ENCODE results near the gene HOXC6.

Gene HOXC6

DNA sequence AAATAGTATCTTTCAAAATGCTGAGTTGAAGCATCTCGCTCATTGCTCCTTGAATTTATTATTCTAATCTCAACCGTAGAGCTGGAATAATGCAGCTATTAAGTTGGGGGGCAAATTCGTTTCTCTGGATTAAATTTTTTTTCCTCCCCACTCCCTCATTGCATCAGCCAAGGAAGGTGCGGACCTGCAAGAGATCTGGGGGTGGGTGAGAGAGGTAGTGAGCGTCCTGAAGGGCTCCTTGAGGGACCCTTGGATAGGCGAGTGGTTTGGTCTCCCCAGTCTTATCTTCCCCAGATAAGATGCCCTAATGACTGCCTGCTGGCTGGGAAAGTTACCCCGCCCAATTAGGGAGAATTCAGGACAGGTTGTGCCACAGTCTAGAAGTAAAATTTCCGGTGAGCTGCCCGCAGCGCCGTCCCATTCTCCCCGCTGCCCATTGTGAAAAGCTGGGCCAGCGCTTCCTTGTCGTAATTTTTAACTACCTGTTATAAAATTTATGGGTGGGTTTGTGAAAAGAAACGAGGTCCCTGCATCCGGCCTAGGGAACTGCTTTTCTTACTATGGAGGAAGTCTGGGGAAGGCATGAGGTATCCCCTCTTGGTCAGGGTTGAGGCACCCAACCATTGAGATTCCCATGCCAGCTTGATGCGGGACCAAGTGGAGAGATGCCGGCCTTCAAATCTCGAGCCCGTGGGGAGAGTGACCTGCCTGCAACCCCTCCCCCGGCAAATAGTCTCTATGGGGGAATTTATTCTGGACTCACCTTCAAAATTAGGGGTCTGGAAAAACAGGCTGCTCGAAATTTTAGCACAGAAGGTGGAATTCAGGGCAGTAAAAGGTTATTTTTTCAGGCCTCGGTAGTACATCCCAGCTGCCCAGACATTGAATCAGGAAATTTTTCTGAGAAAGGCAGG lies 13.0 kb upstream of the HOXC6 start:
- DNase-seq (ENCODE audit: low read depth in 2 of 2): no peak

DNA sequence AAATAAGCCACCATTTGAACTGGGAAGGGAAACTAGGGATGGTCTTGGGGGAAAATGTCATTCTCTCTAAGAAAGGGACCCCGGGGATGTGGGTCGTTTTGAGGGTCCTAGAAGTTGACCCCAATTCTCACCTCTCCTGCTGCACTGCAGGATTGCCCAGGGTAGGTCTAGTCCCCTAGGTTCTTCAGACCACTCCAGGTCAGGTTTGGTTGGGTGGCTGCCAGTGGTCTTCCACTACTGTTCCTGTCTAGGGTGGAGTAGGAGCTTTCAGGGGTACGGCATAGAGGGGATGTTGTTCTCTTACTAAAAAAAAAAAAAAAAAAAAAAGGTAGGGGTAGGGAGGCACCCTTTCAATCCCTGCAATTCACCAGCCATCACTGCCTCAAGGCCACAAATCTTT lies 12.2 kb upstream of the HOXC6 start:
- DNase-seq (ENCODE audit: low read depth in 2 of 2): no peak

DNA sequence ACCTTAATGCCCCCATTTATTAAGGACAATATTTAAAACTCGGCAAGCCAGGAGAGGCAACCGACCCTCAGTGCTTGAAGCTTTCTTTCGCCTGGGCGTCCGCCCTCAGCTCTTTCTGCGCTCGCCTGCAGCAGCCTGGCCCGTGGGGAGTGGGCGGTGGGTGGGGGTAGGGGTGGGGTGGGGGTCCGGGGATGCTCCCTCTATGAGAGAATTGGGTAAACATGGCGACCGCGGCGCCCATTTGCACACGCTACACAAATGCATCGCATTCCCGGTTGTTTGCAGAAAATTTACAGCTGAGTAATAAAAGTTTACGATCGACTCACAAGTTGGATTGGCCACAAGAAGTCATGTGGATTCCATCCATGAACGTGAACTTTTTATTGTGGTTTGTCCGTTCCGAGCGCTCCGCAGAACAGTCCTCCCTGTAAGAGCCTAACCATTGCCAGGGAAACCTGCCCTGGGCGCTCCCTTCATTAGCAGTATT lies 11.7 kb upstream of the HOXC6 start:
- DNase-seq (ENCODE audit: low read depth in 2 of 2): no peak

- DNase-seq (ENCODE audit: low read depth in 2 of 2): no peak
Measured at GRCh38 chr12:54017027-54017788, 11.0 kb upstream of the HOXC6 start.

GRCh38 chr12:54017878-54018467 lies 10.3 kb upstream of the HOXC6 start:
- DNase-seq (ENCODE audit: low read depth in 2 of 2): peak; percentile 50 to 59

GRCh38 chr12:54018468-54018984 lies 9.7 kb upstream of the HOXC6 start:
- DNase-seq (ENCODE audit: low read depth in 2 of 2): no peak

- no peak for DNase-seq (ENCODE audit: low read depth in 2 of 2)
Measured at GRCh38 chr12:54019091-54019811, 9.0 kb upstream of the HOXC6 start.

DNA sequence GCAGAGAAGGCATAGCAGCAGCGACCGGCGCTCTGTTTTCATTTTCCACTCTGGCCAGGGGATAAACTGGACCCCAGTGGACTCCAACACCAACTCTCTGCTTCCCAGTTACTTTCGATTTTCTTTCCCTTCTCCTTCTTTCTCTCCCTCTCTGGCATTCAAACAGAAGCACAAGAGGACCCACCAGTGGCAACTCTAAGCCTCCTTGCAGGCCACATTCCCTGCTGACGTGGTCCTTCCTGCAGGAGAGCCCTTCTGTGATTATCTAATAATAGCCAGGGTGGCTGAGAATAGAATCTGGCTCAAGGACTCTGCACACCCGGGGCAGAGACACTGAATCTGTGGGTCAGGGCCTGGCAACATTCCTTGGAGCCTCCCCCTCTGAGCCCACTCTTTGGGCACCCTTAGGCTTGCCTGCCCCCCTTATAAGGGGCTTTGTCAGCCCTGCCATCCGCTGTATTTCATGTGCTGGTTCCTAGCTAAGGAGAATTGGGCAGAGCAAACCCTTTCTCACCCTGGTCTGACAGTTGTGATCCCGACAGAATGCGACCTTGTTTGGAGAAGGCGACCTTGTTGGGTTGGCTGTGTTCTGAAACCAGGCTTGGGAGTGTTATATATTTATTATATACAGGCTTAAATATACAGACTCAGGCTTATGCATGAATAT lies 8.2 kb upstream of the HOXC6 start:
- DNase-seq (ENCODE audit: low read depth in 2 of 2): no peak

GRCh38 chr12:54020591-54021405 lies 7.4 kb upstream of the HOXC6 start:
- DNase-seq (ENCODE audit: low read depth in 2 of 2): no peak

- DNase-seq (ENCODE audit: low read depth in 2 of 2): no peak
Measured at GRCh38 chr12:54021432-54022013, 6.7 kb upstream of the HOXC6 start.

DNA sequence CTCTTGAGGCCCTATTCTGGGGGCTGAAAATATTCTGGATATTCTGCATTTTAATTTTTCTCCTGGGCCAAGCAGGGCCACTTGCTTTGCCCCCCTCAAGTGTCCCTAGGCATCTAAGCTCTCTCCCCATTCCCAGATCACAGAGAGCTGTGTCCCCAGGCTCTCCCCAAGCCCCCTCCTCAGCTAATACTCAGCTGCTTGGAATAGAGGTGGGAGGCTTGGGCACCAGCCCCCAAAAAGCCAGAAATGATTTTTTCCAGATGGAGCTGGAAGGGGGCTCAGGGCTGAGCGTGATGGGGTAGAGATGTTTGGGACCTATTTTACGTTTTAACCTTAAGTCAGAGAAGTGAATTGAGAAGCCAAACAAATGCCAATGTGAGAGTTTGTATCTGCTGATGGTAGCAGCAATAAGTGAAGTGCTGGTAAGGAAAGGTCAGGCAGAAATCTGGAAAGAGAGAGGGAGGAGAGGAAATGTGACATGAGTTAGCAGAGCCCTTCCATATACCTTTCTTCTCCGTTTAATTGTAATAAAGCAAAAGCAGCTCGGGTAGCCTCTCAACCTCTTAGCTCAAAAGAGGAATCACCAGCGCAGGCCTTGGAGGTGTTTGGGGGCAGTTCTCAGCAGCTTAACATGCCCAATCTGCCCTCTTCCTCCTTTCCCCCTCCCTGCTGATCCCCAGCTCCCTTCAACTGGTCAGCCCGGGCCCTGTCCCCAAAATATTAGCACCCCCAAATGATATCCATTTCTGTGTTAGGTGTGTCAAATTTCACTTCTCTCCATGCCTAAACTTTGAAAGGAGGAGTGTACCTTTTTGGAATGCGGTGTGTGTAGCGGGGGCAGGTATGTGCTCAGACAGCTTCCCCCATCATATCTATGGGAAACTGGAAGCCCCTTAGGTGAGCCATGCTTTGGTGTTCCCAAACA lies 5.0 kb upstream of the HOXC6 start:
- DNase-seq (ENCODE audit: low read depth in 2 of 2): no peak

DNA sequence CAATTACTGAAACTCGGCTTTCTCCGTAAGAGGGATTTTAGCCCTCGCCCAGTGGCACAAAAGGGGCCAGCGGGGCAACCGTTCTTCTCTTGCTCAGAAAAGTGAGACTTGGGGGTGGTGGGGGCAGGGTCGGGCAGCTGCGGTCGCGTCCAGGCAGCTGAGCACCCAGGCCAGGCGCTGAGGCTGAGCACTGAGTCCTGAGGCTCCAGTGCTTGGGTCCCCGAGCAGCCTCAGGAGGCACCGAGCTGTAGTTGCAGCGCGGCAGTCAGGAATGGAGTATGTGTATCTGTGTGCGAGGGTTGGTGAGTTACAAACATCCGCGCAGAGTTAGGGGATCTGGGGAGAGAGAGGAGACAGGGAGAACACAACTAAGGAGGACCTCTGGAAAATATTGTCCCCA lies 4.1 kb upstream of the HOXC6 start:
- no peak for DNase-seq (ENCODE audit: low read depth in 2 of 2)

DNA sequence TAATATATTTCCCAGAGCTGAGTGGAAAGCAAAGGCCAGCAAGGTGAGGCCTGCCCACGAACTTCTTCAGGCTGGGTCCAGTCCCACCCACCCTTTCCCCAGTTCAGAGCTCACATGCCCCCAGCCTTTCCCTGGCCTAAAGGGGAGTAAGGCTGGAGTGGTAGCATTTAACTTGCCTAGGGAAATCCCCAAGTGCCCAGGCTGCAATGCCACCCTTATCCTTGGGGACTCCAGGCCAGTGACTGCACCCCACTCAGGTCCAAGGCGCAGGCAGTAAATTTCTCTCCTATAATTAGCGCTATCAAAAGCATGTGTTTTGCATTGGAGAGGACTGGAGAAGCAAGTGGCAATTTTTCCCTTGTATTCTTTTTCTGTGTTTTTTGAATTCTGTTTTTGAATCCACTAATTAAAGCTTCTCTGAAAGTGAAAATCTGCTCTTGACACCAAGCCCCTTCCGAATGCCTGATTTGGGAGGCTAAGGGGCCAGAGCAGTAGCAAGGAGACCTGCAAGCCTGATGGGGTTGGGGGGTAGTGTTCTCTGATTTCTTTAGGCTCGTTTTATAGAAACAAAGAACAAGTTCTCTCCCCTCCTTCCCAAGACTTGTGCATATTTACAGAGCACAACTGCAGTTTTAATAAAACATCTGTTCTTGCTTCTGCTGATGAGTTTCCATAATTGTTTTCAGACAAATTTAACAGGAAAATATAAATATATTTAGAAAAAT lies 3.5 kb upstream of the HOXC6 start:
- no peak for DNase-seq (ENCODE audit: low read depth in 2 of 2)

DNA sequence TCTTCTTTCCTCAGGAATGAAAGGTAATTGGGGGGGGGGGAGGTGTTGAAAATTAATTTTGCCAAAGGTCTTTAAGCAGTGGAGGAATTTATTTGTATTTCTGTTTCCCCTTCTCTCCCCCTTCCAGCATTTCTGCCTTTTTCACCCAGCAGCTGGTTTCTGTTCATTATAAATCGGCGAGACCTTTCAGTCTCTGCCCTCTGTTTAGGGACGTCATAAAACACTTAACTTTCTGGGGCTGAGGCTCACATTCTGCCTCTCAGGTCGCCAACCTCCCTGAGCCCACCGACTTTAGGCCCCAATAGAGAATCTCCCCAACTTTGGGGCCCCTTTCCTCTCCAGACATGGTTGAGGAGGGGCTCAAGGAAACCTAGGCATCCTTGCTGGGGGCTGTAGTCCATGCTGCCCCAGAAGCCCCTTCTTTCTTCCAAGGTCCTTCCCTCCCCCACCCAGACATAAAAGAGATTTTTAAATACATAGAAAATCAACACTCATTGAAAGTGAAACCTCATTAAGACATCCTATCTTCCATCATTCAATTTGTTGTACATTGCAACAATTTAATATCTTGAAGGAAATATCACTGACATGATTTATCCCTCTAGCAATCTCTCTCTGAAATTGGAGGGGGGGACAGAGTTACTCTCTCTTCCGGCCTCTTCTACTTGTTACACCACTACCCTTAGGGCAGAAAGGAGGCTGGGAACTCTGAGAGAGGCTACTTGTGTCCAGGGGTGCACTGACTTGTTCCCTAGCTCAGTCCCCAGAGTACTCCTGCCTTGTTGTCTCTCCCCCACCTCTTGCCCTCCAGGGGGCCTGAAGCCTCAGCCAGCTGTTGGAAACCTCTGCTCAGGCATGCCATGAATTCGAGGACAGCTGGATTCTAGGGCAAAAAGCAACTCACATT lies 2.5 kb upstream of the HOXC6 start:
- no peak for DNase-seq (ENCODE audit: low read depth in 2 of 2)

- no peak for DNase-seq (ENCODE audit: low read depth in 2 of 2)
Measured at GRCh38 chr12:54026640-54027441, 1.4 kb upstream of the HOXC6 start.

DNA sequence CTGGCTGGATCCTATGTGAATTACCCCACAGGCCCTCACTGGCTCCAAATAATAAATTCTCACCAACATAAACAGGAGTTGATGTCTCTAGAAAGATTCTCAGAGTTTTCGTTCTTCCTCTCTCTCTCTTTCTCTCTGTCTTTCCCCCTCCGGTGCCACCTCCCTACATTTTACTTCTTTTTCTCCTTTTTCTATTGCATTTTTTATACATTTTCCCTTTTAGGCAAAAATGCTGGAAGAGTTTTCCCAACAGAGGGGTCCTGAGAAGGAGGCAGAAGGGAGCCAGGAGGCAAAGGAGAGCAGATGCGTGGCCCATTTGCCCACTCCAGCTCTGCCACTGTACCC lies 826 bp upstream of the HOXC6 start:
- DNase-seq (ENCODE audit: low read depth in 2 of 2): no peak

Measured in stimulated activated CD4-positive, alpha-beta T cell treated with anti-CD3 and anti-CD28 coated beads, Interleukin-4, amount 100 ng/mL, for 48 hours (primary cell).